ENCODE results near the gene HOOK2. TPM values are rescaled to one million over a fixed set of nuclear protein-coding genes. Genes with fewer than 3 reads are reported as not detected.

Gene HOOK2
- total and polyA plus RNA-seq, 2 of the 13 experiments (the other 11 are each of a cell fraction or from before 2014, with no cell fraction given) = 9.2 to 12.9 TPM

DNA sequence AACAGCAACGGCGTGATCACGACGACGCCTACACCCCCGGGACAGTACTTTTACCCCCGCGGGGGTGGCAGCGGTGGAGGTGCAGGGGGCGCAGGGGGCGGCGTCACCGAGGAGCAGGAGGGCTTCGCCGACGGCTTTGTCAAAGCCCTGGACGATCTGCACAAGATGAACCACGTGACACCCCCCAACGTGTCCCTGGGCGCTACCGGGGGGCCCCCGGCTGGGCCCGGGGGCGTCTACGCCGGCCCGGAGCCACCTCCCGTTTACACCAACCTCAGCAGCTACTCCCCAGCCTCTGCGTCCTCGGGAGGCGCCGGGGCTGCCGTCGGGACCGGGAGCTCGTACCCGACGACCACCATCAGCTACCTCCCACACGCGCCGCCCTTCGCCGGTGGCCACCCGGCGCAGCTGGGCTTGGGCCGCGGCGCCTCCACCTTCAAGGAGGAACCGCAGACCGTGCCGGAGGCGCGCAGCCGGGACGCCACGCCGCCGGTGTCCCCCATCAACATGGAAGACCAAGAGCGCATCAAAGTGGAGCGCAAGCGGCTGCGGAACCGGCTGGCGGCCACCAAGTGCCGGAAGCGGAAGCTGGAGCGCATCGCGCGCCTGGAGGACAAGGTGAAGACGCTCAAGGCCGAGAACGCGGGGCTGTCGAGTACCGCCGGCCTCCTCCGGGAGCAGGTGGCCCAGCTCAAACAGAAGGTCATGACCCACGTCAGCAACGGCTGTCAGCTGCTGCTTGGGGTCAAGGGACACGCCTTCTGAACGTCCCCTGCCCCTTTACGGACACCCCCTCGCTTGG lies 16.9 kb upstream of the HOOK2 start (continued):
- TF ChIP-seq, protein P1, sequence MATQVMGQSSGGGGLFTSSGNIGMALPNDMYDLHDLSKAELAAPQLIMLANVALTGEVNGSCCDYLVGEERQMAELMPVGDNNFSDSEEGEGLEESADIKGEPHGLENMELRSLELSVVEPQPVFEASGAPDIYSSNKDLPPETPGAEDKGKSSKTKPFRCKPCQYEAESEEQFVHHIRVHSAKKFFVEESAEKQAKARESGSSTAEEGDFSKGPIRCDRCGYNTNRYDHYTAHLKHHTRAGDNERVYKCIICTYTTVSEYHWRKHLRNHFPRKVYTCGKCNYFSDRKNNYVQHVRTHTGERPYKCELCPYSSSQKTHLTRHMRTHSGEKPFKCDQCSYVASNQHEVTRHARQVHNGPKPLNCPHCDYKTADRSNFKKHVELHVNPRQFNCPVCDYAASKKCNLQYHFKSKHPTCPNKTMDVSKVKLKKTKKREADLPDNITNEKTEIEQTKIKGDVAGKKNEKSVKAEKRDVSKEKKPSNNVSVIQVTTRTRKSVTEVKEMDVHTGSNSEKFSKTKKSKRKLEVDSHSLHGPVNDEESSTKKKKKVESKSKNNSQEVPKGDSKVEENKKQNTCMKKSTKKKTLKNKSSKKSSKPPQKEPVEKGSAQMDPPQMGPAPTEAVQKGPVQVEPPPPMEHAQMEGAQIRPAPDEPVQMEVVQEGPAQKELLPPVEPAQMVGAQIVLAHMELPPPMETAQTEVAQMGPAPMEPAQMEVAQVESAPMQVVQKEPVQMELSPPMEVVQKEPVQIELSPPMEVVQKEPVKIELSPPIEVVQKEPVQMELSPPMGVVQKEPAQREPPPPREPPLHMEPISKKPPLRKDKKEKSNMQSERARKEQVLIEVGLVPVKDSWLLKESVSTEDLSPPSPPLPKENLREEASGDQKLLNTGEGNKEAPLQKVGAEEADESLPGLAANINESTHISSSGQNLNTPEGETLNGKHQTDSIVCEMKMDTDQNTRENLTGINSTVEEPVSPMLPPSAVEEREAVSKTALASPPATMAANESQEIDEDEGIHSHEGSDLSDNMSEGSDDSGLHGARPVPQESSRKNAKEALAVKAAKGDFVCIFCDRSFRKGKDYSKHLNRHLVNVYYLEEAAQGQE (IDR thresholded peaks at IDR 0.05; ENCODE audit: borderline replicate concordance in 1 of 2, low read depth in 1 of 2, low read length in 2 of 2) = no peak
- TF ChIP-seq ZNF333 (CRISPR knock-in tag; IDR thresholded peaks at IDR 0.05; ENCODE audit: borderline replicate concordance) = peak; percentile 58; the same call in 1 of the 2 replicates
- TF ChIP-seq, protein P2, sequence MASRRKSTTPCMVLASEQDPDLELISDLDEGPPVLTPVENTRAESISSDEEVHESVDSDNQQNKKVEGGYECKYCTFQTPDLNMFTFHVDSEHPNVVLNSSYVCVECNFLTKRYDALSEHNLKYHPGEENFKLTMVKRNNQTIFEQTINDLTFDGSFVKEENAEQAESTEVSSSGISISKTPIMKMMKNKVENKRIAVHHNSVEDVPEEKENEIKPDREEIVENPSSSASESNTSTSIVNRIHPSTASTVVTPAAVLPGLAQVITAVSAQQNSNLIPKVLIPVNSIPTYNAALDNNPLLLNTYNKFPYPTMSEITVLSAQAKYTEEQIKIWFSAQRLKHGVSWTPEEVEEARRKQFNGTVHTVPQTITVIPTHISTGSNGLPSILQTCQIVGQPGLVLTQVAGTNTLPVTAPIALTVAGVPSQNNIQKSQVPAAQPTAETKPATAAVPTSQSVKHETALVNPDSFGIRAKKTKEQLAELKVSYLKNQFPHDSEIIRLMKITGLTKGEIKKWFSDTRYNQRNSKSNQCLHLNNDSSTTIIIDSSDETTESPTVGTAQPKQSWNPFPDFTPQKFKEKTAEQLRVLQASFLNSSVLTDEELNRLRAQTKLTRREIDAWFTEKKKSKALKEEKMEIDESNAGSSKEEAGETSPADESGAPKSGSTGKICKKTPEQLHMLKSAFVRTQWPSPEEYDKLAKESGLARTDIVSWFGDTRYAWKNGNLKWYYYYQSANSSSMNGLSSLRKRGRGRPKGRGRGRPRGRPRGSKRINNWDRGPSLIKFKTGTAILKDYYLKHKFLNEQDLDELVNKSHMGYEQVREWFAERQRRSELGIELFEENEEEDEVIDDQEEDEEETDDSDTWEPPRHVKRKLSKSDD (CRISPR knock-in tag; IDR thresholded peaks at IDR 0.05; ENCODE audit: low read depth) = peak; percentile 48; the same call in 1 of the 2 replicates
- TF ChIP-seq ZNF235 (CRISPR knock-in tag; IDR thresholded peaks at IDR 0.05; ENCODE audit: borderline replicate concordance) = no peak
- no peak for TF ChIP-seq MAFK (conservative IDR thresholded peaks at IDR 0.05 in 1 of 2, IDR thresholded peaks at IDR 0.05 in 1 of 2; ENCODE audit: low read length in 2 of 2)
- TF ChIP-seq, protein P3, sequence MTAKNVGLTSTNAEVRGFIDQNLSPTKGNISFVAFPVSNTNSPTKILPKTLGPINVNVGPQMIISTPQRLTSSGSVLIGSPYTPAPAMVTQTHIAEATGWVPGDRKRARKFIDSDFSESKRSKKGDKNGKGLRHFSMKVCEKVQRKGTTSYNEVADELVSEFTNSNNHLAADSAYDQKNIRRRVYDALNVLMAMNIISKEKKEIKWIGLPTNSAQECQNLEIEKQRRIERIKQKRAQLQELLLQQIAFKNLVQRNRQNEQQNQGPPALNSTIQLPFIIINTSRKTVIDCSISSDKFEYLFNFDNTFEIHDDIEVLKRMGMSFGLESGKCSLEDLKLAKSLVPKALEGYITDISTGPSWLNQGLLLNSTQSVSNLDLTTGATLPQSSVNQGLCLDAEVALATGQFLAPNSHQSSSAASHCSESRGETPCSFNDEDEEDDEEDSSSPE (CRISPR knock-in tag; IDR thresholded peaks at IDR 0.05) = peak; percentile 80
- TF ChIP-seq ZNF124 (CRISPR knock-in tag; IDR thresholded peaks at IDR 0.05) = no peak
- peak; percentile 14; the same call in 1 of the 2 replicates for TF ChIP-seq RFXAP (CRISPR knock-in tag; IDR thresholded peaks at IDR 0.05; ENCODE audit: borderline replicate concordance)
- TF ChIP-seq, protein P4, sequence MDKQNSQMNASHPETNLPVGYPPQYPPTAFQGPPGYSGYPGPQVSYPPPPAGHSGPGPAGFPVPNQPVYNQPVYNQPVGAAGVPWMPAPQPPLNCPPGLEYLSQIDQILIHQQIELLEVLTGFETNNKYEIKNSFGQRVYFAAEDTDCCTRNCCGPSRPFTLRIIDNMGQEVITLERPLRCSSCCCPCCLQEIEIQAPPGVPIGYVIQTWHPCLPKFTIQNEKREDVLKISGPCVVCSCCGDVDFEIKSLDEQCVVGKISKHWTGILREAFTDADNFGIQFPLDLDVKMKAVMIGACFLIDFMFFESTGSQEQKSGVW (CRISPR knock-in tag; IDR thresholded peaks at IDR 0.05; ENCODE audit: borderline replicate concordance) = no peak
- no peak for TF ChIP-seq ZNF788 (CRISPR knock-in tag; IDR thresholded peaks at IDR 0.05; ENCODE audit: borderline replicate concordance)
- peak; percentile 69 for TF ChIP-seq SPEN (CRISPR knock-in tag; IDR thresholded peaks at IDR 0.05; ENCODE audit: low read depth)
- TF ChIP-seq ZNF777 (CRISPR knock-in tag; IDR thresholded peaks at IDR 0.05) = peak; percentile 99
- no peak for TF ChIP-seq ZNF44 (CRISPR knock-in tag; IDR thresholded peaks at IDR 0.05)
- no peak for TF ChIP-seq ZSCAN9 (CRISPR knock-in tag; IDR thresholded peaks at IDR 0.05; ENCODE audit: borderline replicate concordance)
- TF ChIP-seq ZNF569 (CRISPR knock-in tag; IDR thresholded peaks at IDR 0.05; ENCODE audit: borderline replicate concordance) = no peak
- no peak for TF ChIP-seq TRIM24 (CRISPR knock-in tag; IDR thresholded peaks at IDR 0.05)
- no peak for TF ChIP-seq MAZ (IDR thresholded peaks at IDR 0.05; ENCODE audit: borderline replicate concordance, low read depth, low read length)
- TF ChIP-seq MAZ (CRISPR knock-in tag; IDR thresholded peaks at IDR 0.05; ENCODE audit: low read depth) = peak; percentile 53; the same call in 1 of the 2 replicates
- no peak for TF ChIP-seq NFRKB (IDR thresholded peaks at IDR 0.05)
- peak; percentile 60 for TF ChIP-seq MED1 (CRISPR knock-in tag; IDR thresholded peaks at IDR 0.05)
- no peak for TF ChIP-seq ZNF614 (CRISPR knock-in tag; IDR thresholded peaks at IDR 0.05; ENCODE audit: borderline replicate concordance)

Data from HepG2 (cell line).